ENCODE measurements around the gene AHCTF1.

- TF ChIP-seq REST (IDR thresholded peaks at IDR 0.05; ENCODE audit: insufficient read depth in 1 of 2, low read depth in 2 of 2, low read length in 2 of 2) (no peak), TAF1 (IDR thresholded peaks at IDR 0.05; ENCODE audit: borderline replicate concordance, insufficient read depth, low read length) (no peak), POLR2AphosphoS5 (IDR thresholded peaks at IDR 0.05; ENCODE audit: low read depth, low read length) (no peak), FOXP2 (optimal IDR thresholded peaks at IDR 0.05; ENCODE audit: borderline replicate concordance, extremely low read depth, extremely low read length, insufficient read depth) (no peak), SIN3A (IDR thresholded peaks at IDR 0.05; ENCODE audit: borderline replicate concordance, insufficient read depth, low read length) (no peak)
Measured at GRCh38 chr1:246959944-246960693, 28.4 kb upstream of the AHCTF1 start.

Data from PFSK-1 (cell line).